ENCODE results near the gene NEK10. TPM values are rescaled to one million over a fixed set of nuclear protein-coding genes. Genes with fewer than 3 reads are reported as not detected.
A peak's percentile ranks its signal among the peaks of the same experiment; 100 is the strongest.

NEK10 gene
- polyA plus RNA-seq, 5 donors, result 2.8 to 9.1 (median 6.2) TPM

DNA sequence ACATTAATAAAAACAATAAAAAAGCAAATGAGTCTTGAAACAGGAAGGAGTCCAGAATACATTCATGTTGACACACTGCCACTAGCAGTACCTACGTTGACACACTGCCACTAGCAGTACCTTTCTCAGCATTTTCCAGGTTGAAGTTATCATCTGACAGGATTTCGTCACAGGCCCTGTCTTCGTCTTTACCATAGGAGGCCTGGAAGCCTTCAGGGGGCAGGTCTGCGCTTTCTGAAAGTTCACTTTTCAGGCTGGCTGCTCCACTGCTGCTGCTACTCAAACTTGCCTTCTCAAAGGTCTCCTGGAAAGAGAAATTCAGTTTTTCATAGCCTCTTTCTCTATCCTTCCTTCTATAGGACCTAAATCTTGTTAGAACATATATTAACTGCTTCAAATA is 194.7 kb downstream of the NEK10 start:
- no peak for DNase-seq

- DNase-seq, result no peak
These were observed 198.1 kb downstream of the NEK10 start for GRCh38 chr3:27171113-27171512.

DNA sequence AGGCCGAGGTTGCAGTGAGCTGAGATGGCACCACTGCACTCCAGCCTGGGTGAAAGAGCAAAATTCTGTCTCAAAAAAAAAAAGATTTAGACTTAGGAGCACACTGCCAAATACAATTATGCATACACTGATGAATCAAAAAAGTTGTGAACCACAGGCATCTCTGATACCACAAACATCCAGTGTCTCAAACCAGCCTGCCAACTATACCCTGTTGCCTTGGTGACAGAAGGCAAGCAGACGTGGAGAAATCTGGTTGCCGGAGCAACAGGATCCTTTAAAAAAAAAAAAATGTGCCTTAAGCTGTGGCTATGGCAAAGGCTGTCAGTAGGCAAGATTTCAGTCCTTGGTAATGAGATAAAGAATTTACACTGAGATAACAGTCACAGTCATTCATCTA is 202.3 kb downstream of the NEK10 start:
- DNase-seq, result no peak

- DNase-seq, result no peak
These were observed 203.9 kb downstream of the NEK10 start for GRCh38 chr3:27165321-27165721.

DNA sequence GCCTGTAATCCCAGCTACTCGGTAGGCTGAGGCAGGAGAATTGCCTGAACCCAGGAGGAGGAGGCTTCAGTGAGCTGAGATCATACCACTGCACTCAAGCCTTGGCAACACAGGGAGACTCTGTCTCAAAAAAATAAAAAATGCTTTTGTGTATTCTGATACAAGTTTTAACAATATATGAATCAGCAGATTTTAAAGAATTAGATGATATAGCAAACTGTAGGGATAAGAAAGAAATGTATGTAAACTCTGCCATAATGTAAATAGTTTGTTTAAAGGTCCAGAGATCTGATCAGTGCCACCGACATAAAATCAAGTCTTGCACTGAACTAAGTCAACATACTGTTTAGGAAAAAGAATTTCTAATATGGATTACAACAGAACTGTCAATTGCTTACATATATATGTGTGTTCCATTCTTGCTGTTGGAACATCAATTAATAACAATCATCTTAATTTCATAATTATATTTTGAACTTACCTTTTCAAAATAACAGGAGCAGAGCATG is 208.3 kb downstream of the NEK10 start:
- DNase-seq, result no peak

DNA sequence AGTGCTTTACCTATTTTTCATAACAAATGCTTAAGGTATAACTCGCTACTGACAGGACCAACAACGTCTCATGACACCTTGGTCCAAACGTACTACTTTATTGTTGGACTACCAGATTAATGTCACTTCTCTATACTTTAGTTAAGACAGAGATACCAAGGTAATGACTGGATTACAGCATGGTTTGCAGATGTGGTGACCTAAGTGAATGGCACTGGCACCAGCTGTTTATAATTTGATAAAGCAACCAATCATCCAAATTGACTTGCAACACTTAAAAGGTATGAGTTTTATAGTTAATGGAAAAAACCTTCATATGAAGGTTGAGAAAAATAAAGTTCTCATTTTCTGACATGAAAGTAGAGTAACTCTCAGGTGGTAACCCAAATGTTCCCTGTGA is 209.0 kb downstream of the NEK10 start:
- DNase-seq, result no peak

GRCh38 chr3:27147215-27147614 is 222.0 kb downstream of the NEK10 start:
- no peak for DNase-seq

DNA sequence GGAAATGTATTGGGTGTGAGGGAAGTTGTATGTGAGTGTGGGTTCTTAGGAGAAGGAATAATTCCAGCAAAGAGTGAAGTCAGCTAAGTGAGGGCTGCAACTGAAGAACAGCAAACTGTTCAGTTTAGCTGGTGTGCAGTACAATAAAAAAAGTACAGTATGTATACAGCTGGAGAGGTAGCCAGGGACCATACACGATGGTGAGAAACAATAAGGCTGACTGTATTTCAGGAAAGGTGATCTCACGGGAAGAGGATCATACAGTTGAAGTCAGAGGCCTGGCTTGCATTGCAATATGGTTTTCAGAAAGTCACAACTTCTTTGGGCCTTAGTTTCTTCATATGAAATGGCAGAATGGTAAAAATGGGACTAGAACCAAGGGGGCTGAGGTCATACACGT is 222.4 kb downstream of the NEK10 start:
- DNase-seq, result no peak

DNA sequence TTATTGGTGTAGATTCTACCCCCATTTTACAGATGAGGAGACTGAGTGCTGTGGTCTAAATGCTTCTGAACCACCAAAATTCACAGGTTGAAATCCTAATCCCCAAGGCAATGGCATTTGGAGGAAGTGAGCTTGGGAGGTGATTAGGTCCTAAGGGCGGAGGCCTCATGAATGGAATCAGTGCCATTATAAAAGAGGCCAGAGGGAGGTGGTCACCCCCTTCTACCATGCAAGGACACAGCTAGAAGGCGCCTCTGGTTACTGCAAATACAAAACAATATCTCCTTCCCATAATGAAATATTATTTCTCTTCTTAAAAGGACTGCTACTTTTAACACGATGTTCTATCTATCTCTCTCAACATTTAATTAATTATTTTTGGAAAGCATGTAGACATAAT is 223.5 kb downstream of the NEK10 start:
- DNase-seq, result no peak

GRCh38 chr3:27141668-27142067 is 227.5 kb downstream of the NEK10 start:
- DNase-seq, result no peak

- DNase-seq, result no peak
These were observed 230.6 kb downstream of the NEK10 start for GRCh38 chr3:27138562-27138961.

DNA sequence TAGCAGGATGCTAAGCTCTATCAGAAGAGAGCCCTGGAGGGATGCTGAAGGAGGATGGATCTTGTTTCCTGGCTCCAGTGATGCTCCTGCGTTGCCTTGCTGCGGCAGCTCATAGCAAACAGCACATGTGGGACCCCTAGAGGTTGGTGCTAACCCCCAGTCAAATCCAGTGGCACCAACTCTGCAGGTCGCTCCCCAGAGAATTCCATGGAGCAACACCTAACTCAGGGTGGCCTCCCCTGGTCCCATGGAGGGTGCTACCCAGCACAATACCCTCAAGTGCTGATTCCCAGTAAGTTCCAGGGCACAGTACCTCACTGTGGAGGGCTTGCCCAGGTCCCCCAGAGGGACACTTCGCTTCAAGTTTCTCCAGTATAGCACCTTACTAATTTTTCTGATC is 231.2 kb downstream of the NEK10 start:
- no peak for DNase-seq

GRCh38 chr3:27134171-27134796 is 234.9 kb downstream of the NEK10 start:
- DNase-seq, result peak; percentile 37 to 57

- DNase-seq, result no peak
These were observed 236.1 kb downstream of the NEK10 start for GRCh38 chr3:27133060-27133459.

DNA sequence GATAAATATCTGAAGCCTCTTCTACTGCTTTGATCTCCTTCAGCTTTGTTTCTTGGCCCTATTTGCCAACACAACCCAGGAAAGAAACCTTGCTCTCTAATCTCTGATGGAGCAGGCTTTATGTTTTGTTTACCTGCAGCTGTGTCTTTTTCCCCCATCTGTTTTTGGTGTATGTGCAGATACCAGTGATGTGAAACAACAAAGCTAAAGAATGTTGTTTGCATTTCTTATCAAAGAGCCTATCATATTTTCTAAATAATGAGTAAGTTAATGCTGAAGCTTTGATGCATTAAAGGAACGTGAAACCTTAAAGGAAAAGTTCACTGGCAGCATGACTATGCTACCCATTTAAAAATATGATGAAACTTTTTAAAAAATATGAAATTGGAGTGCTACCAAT is 238.4 kb downstream of the NEK10 start:
- no peak for DNase-seq

DNA sequence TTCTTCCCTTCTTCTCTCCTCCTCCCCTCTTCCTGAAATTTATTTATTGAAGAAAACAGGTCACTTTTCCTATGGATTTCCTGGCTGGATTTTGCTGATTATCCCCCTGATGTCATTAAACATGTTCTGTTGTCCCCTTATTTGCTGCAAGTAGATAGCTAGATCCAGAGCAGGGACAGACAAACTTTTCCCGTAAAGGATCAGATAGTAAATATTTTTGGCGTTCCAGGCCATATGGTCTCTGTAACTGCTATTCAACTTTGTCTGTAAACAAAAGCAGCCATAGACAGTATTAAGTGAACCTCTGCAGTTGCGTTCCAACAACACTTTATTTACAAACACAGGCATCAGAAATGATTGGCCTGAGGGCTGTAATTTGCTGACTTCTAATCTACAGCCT is 241.3 kb downstream of the NEK10 start:
- no peak for DNase-seq

DNA sequence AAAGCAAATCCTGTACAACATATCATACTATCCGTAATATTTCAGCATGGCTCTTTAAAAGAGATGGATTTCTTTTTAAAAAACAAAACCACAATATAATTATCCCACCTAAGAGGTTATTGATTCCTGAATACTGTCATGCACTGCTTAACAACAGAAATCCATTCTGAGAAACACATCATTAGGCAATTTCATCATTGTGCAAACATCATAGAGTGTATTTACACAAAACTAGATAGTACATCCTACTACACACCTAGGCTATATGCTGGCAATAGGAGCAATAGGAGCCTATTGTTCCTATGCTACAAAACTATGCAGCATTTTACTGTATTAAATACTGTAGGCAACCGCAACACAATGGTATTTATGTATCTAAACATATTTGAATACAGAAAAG is 242.0 kb downstream of the NEK10 start:
- no peak for DNase-seq

GRCh38 chr3:27125821-27126501 is 243.2 kb downstream of the NEK10 start:
- DNase-seq, result no peak

GRCh38 chr3:27119639-27120038 is 249.5 kb downstream of the NEK10 start:
- no peak for DNase-seq

DNA sequence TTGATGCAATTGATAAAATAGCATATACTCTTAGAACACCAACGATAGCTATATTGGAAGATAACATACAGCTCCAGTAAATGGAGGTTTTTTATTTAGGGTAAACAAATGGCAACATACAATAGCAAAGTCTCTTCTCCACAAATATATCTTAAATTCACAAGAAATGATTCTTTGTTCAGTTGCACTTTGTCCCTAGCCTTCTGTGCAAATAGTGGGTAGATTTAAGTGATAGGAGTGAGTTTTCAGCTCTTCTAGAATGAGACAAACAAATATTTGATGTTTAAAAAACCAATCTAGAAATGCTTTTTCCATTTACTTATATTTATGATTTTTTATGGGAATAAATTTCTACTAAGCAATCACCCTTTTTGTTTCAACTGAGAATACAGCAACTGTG is 253.8 kb downstream of the NEK10 start:
- DNase-seq, result no peak

- DNase-seq, result no peak
These were observed 254.5 kb downstream of the NEK10 start for GRCh38 chr3:27114684-27115083.

GRCh38 chr3:27114129-27114528 is 255.1 kb downstream of the NEK10 start:
- no peak for DNase-seq

DNA sequence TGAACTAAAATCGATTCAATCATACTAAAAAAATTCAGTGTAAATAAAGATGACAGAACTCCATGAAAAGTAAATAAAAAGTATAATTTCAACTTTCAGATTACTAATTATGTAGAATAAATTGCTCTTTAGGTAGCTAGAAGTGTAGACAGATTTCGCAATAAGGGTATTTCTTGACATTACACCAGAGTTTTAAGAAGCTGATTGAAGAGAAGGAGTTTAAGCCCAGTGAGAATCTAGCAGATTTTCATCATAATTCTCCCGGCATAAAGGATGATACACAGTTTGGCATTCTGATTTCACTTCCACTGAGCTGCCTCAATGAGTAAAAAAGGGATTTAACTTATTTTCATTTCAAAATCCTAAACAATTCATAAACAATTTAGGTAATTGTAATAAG is 259.2 kb downstream of the NEK10 start:
- no peak for DNase-seq

- no peak for DNase-seq
These were observed 260.9 kb downstream of the NEK10 start for GRCh38 chr3:27108322-27108721.

Measured in right lung (tissue), 5 donors.